D721Med (cell line): ENCODE results near the gene CKM.

Source experiments
- DNase-seq: peaks from one replicate; pipeline ENCODE4 v3.0.0; 2011; ENCODE audit warnings: low spot score; ENCODE audit not compliant: insufficient read length
- FAIRE-seq: peaks from 2 replicates; lab custom pipeline; 2011; peaks lifted over from hg19 to GRCh38; lab: Jason Lieb, UNC
- CTCF ChIP-seq: IDR thresholded peaks from 2 replicates; pipeline ENCODE4 v1.5.1; 2012; ENCODE audit warnings: mild to moderate bottlenecking, control low read depth; ENCODE audit not compliant: insufficient read depth; ENCODE audit errors: missing control alignments

Gene CKM

GRCh38 chr19:45354241-45354842 is 31.7 kb upstream of the CKM start:
- FAIRE-seq = no peak
- DNase-seq = peak; percentile 11
- TF ChIP-seq CTCF = no peak

- no peak for FAIRE-seq
- no peak for TF ChIP-seq CTCF
- DNase-seq = peak; percentile 16
Observed at GRCh38 chr19:45352914-45353796, 30.5 kb upstream of the CKM start.

GRCh38 chr19:45352471-45352870 is 29.8 kb upstream of the CKM start:
- DNase-seq (peak; percentile 18), FAIRE-seq (no peak)
- TF ChIP-seq CTCF = no peak

GRCh38 chr19:45352062-45352461 is 29.4 kb upstream of the CKM start:
- no peak for TF ChIP-seq CTCF
- FAIRE-seq (no peak), DNase-seq (peak; percentile 13)

- no peak for FAIRE-seq
- no peak for TF ChIP-seq CTCF
Observed at GRCh38 chr19:45351401-45351952, 28.8 kb upstream of the CKM start.

GRCh38 chr19:45350477-45351058 is 27.9 kb upstream of the CKM start:
- no peak for TF ChIP-seq CTCF
- FAIRE-seq (no peak), DNase-seq (no peak)

More at GRCh38 chr19:45351401-45351952, 28.8 kb upstream of the CKM start:
- DNase-seq = peak; percentile 12
